KMS-11 (cell line): ENCODE data around the gene NUP98.

Experiments used
- H2AFZ ChIP-seq: fragments of 200-600 bp; sonication (generic); 2 replicates; pipeline ENCODE4 v1.6.1; 2016; ENCODE audit warnings: antibody characterized with exemption, mixed run types, low read depth
- H3K27ac ChIP-seq: fragments of 200-600 bp; sonication (generic); 2 replicates; pipeline ENCODE4 v1.6.1; 2016; ENCODE audit warnings: mild to moderate bottlenecking, mixed run types
- H3K27me3 ChIP-seq: fragments of 200-600 bp; sonication (generic); 2 replicates; pipeline ENCODE4 v1.6.1; 2017; ENCODE audit warnings: mild to moderate bottlenecking, low read depth, mixed run types, moderate library complexity; ENCODE audit not compliant: insufficient read depth
- H3K36me3 ChIP-seq: fragments of 200-600 bp; sonication (generic); 2 replicates; pipeline ENCODE4 v1.6.1; 2017; ENCODE audit warnings: mild to moderate bottlenecking, mixed run types; ENCODE audit not compliant: insufficient read depth
- H3K4me1 ChIP-seq: fragments of 200-600 bp; sonication (generic); 2 replicates; pipeline ENCODE4 v1.6.1; 2016; ENCODE audit warnings: mild to moderate bottlenecking, low read depth, mixed run types; ENCODE audit not compliant: poor library complexity, severe bottlenecking
- H3K4me2 ChIP-seq: fragments of 200-600 bp; sonication (generic); 2 replicates; pipeline ENCODE4 v1.7.0; 2016; ENCODE audit warnings: mild to moderate bottlenecking, mixed run types
- H3K4me3 ChIP-seq: fragments of 200-600 bp; sonication (generic); IDR thresholded peaks from 2 replicates; pipeline ENCODE4 v1.6.1; 2017; ENCODE audit warnings: low read depth, low read length, mixed read lengths; ENCODE audit not compliant: insufficient read depth
- H3K79me2 ChIP-seq: fragments of 200-600 bp; sonication (generic); 2 replicates; pipeline ENCODE4 v1.6.1; 2016; ENCODE audit warnings: low read depth, mixed run types; ENCODE audit not compliant: insufficient read depth
- H3K9ac ChIP-seq: fragments of 200-600 bp; sonication (generic); 2 replicates; pipeline ENCODE4 v1.6.1; 2016; ENCODE audit warnings: mild to moderate bottlenecking, mixed run types
- H4K20me1 ChIP-seq: fragments of 200-600 bp; sonication (generic); 2 replicates; pipeline ENCODE4 v1.6.1; 2016; ENCODE audit warnings: mild to moderate bottlenecking, mixed run types; ENCODE audit not compliant: insufficient read depth
- CTCF ChIP-seq: fragments of 200-600 bp; sonication (generic); conservative IDR thresholded peaks from 2 replicates; pipeline ENCODE4 v1.6.1; 2017; ENCODE audit warnings: low read depth, mild to moderate bottlenecking, antibody characterized with exemption, low read length, moderate library complexity, mixed read lengths

The NUP98 gene

GRCh38 chr11:3808861-3809623 lies 11.7 kb upstream of the NUP98 start:
- TF ChIP-seq CTCF = peak; percentile 63
- Histone ChIP-seq H4K20me1 (no peaks in the 10 kb centered on the region), H2AFZ (peak overlapping the region; percentile 84), H3K27ac (no peak overlapping the region), H3K4me1 (peaks cover 6% of the 10 kb centered on the region), H3K9ac (peak overlapping the region; percentile 43; the same call in 1 of the 2 replicates), H3K27me3 (no peaks in the 10 kb centered on the region), H3K79me2 (no peaks in the 10 kb centered on the region), H3K4me2 (peak overlapping the region; percentile 86), H3K36me3 (no peaks in the 10 kb centered on the region), H3K4me3 (peak overlapping the region; percentile 28)

GRCh38 chr11:3807909-3808860 lies 10.8 kb upstream of the NUP98 start, which contains the start of gene PGAP2:
PGAP2 (plus strand) TSS chr11:3808560; CDS start chr11:3811260, 2,700 bp downstream.
- peak within 1 kb of the TSS; percentile 28 for H3K4me3 ChIP-seq
- H2AFZ ChIP-seq = peak within 1 kb of the TSS; percentile 84
- peaks cover 6% of the 10 kb centered on the region for H3K4me1 ChIP-seq
- H3K27ac ChIP-seq = peak within 1 kb of the TSS; percentile 19; the same call in 1 of the 2 replicates
- no peaks in the 10 kb centered on the region for H3K79me2 ChIP-seq
- peak within 1 kb of the TSS; percentile 86 for H3K4me2 ChIP-seq
- TF ChIP-seq CTCF = peak; percentile 68
- peak within 1 kb of the TSS; percentile 43; the same call in 1 of the 2 replicates for H3K9ac ChIP-seq
- H4K20me1 ChIP-seq = no peaks in the 10 kb centered on the region
- no peaks in the 10 kb centered on the region for H3K27me3 ChIP-seq
- no peaks in the 10 kb centered on the region for H3K36me3 ChIP-seq

- Histone ChIP-seq H3K79me2 (no peaks in the 10 kb centered on the region), H3K4me2 (no peak overlapping the region), H3K9ac (no peak overlapping the region), H3K4me1 (peaks cover under 1% of the 10 kb centered on the region), H4K20me1 (no peaks in the 10 kb centered on the region), H3K4me3 (no peak overlapping the region), H2AFZ (no peak overlapping the region), H3K27ac (no peak overlapping the region), H3K27me3 (no peaks in the 10 kb centered on the region), H3K36me3 (no peaks in the 10 kb centered on the region)
- no peak for TF ChIP-seq CTCF
These were observed 6.6 kb upstream of the NUP98 start for GRCh38 chr11:3803726-3804495.
